CD4-positive, alpha-beta T cell treated with Interleukin-10 for 1 hour (primary cell): ENCODE measurements around the gene ADARB1.

ENCODE experiments used
- DNase-seq: peaks from one replicate; pipeline ENCODE4 v3.0.0-alpha.2; 2020

ADARB1 gene

GRCh38 chr21:45055861-45056260 lies 18.5 kb upstream of the ADARB1 start:
- no peak for DNase-seq

- no peak for DNase-seq
Measured at GRCh38 chr21:45056296-45056904, 18.0 kb upstream of the ADARB1 start.

GRCh38 chr21:45056917-45057560 lies 17.3 kb upstream of the ADARB1 start:
- no peak for DNase-seq

- no peak for DNase-seq
Measured at GRCh38 chr21:45057886-45058285, 16.5 kb upstream of the ADARB1 start.

- DNase-seq: no peak
Measured at GRCh38 chr21:45059121-45059520, 15.3 kb upstream of the ADARB1 start.

- DNase-seq: no peak
Measured at GRCh38 chr21:45060089-45060488, 14.3 kb upstream of the ADARB1 start.

- DNase-seq: no peak
Measured at GRCh38 chr21:45060675-45061311, 13.6 kb upstream of the ADARB1 start.

- DNase-seq: no peak
Measured at GRCh38 chr21:45064091-45064490, 10.3 kb upstream of the ADARB1 start.

- DNase-seq: no peak
Measured at GRCh38 chr21:45064618-45065399, 9.6 kb upstream of the ADARB1 start.

- no peak for DNase-seq
Measured at GRCh38 chr21:45067462-45068285, 6.7 kb upstream of the ADARB1 start.

- DNase-seq: no peak
Measured at GRCh38 chr21:45069085-45069484, 5.3 kb upstream of the ADARB1 start.

- no peak for DNase-seq
Measured at GRCh38 chr21:45069711-45070110, 4.7 kb upstream of the ADARB1 start.

- no peak for DNase-seq
Measured at GRCh38 chr21:45071078-45071873, 3.1 kb upstream of the ADARB1 start.

GRCh38 chr21:45071874-45072737 lies 2.3 kb upstream of the ADARB1 start:
- no peak for DNase-seq

- no peak for DNase-seq
Measured at GRCh38 chr21:45072738-45073300, 1.6 kb upstream of the ADARB1 start.

GRCh38 chr21:45073301-45074047 lies 906 bp upstream of the ADARB1 start:
- DNase-seq: no peak

- no peak for DNase-seq
Measured at GRCh38 chr21:45074818-45075595, 627 bp downstream of the ADARB1 start.

GRCh38 chr21:45075596-45076244 lies 1.3 kb downstream of the ADARB1 start:
- DNase-seq: no peak
